PC-9 (cell line): Measurements from ENCODE around the gene PITPNC1. TPM values are rescaled to one million over a fixed set of nuclear protein-coding genes. Genes with fewer than 3 reads are reported as not detected.
"Not testable (repeated sequence)": the region's sequence is repeated elsewhere in the genome, so short reads cannot be mapped to it uniquely, and the experiment has no call there.

Experiments
- BruUV-seq: library from RNA; stranded (reverse); fragments of 400-500 nt; replicated peaks from 2 replicates; lab custom pipeline; 2021; lab: Mats Ljungman, UMichigan
- CTCF ChIA-PET: fragments of 300-600 bp; sonication (Branson Sonifier 250); formaldehyde crosslinking; loops from one replicate; lab custom pipeline; 2022; ENCODE audit warnings: antibody characterized with exemption; lab: Charles Lee
- POLR2A ChIA-PET: fragments of 300-600 bp; sonication (Branson Sonifier 250); formaldehyde crosslinking; loops from one replicate; lab custom pipeline; 2022; ENCODE audit warnings: antibody characterized with exemption; ENCODE audit not compliant: unreplicated experiment; lab: Charles Lee
- DNase-seq, 2 experiments: peaks; one replicate each; pipeline versions ENCODE4 v3.0.0 to v3.0.0-alpha.2; 2015 to 2022; ENCODE audit warnings: mixed read lengths in 1 of 2
- H2AFZ ChIP-seq: fragments of 200-600 bp; sonication (generic); 2 replicates; pipeline ENCODE4 v1.8.1; 2017; ENCODE audit warnings: antibody characterized with exemption
- H3F3A ChIP-seq: fragments of 200-600 bp; sonication (generic); 2 replicates; pipeline ENCODE4 v1.8.1; 2017; ENCODE audit warnings: antibody characterized with exemption, mild to moderate bottlenecking, low read depth; ENCODE audit not compliant: insufficient read depth
- H3K27ac ChIP-seq: fragments of 200-600 bp; sonication (generic); 2 replicates; pipeline ENCODE4 v1.6.1; 2016; ENCODE audit warnings: mixed run types
- H3K27me3 ChIP-seq: fragments of 200-600 bp; sonication (generic); 2 replicates; pipeline ENCODE4 v1.6.1; 2016; ENCODE audit warnings: low read depth, mixed run types; ENCODE audit not compliant: insufficient read depth
- H3K36me3 ChIP-seq: fragments of 200-600 bp; sonication (generic); 2 replicates; pipeline ENCODE4 v1.6.1; 2016; ENCODE audit warnings: low read depth, mixed run types
- H3K4me1 ChIP-seq: fragments of 200-600 bp; sonication (generic); replicated peaks from 2 replicates; pipeline ENCODE4 v1.6.1; 2016; ENCODE audit warnings: mixed run types; ENCODE audit not compliant: insufficient read depth
- H3K4me2 ChIP-seq: fragments of 200-600 bp; sonication (generic); 2 replicates; pipeline ENCODE4 v1.6.1; 2017; ENCODE audit warnings: mixed run types
- H3K4me3 ChIP-seq: fragments of 200-600 bp; sonication (generic); 2 replicates; pipeline ENCODE4 v1.6.1; 2016; ENCODE audit warnings: mixed run types
- H3K79me2 ChIP-seq: fragments of 200-600 bp; sonication (generic); 2 replicates; pipeline ENCODE4 v1.6.1; 2017; ENCODE audit warnings: low read depth, mixed run types
- H3K9me2 ChIP-seq: fragments of 200-600 bp; sonication (generic); 2 replicates; pipeline ENCODE4 v1.8.1; 2017; ENCODE audit warnings: mild to moderate bottlenecking; ENCODE audit not compliant: insufficient read depth
- H3K9me3 ChIP-seq: fragments of 200-600 bp; sonication (generic); 2 replicates; pipeline ENCODE4 v1.8.1; 2016; ENCODE audit warnings: low read depth; ENCODE audit not compliant: insufficient read depth
- H4K20me1 ChIP-seq: fragments of 200-600 bp; sonication (generic); 2 replicates; pipeline ENCODE4 v1.8.1; 2017; ENCODE audit not compliant: insufficient read depth
- CTCF ChIP-seq: fragments of 200-600 bp; sonication (generic); conservative IDR thresholded peaks from 2 replicates; pipeline ENCODE4 v1.6.1; 2017; ENCODE audit warnings: mixed run types, antibody characterized with exemption, mild to moderate bottlenecking, moderate library complexity
- EZH2 ChIP-seq: fragments of 200-600 bp; sonication (generic); IDR thresholded peaks from 2 replicates; pipeline ENCODE4 v1.8.0; 2017; ENCODE audit warnings: antibody characterized with exemption, low read depth
- intact Hi-C: fragments of 100-400 bp; cut with micrococcal nuclease; formaldehyde crosslinking; loops from one replicate; pipeline ENCODE4 v1.10.0; 2022; ENCODE audit not compliant: unreplicated experiment
- total RNA-seq: library from RNA; stranded (reverse); gene quantifications from 2 replicates; pipeline ENCODE4 v1.2.3, GENCODE V29; 2021

Gene PITPNC1
- total RNA-seq, 1 experiment from 2014 or later: 6.0 TPM

GRCh38 chr17:67696853-67697498 is 319.9 kb downstream of the PITPNC1 start:
- ChIA-PET POLR2A (no interaction called here), CTCF (no interaction called here)
- H3K79me2 ChIP-seq: no peaks in the 10 kb centered on the region
- no peaks in the 10 kb centered on the region for H3K36me3 ChIP-seq
- no peak for DNase-seq
- no peaks in the 10 kb centered on the region for H3K4me1 ChIP-seq
- no peaks in the 10 kb centered on the region for H4K20me1 ChIP-seq
- TF ChIP-seq CTCF (no peak), EZH2 (no peak)
- no peaks in the 10 kb centered on the region for H3F3A ChIP-seq
- BruUV-seq: no TSS peak
- H3K4me2 ChIP-seq: no peak overlapping the region
- no peaks in the 10 kb centered on the region for H3K9me3 ChIP-seq
- H2AFZ ChIP-seq: no peak overlapping the region
- H3K27ac ChIP-seq: no peak overlapping the region
- H3K4me3 ChIP-seq: no peak overlapping the region
- intact Hi-C loops: no loop called here
- no peaks in the 10 kb centered on the region for H3K9me2 ChIP-seq
- H3K27me3 ChIP-seq: no peaks in the 10 kb centered on the region

DNA sequence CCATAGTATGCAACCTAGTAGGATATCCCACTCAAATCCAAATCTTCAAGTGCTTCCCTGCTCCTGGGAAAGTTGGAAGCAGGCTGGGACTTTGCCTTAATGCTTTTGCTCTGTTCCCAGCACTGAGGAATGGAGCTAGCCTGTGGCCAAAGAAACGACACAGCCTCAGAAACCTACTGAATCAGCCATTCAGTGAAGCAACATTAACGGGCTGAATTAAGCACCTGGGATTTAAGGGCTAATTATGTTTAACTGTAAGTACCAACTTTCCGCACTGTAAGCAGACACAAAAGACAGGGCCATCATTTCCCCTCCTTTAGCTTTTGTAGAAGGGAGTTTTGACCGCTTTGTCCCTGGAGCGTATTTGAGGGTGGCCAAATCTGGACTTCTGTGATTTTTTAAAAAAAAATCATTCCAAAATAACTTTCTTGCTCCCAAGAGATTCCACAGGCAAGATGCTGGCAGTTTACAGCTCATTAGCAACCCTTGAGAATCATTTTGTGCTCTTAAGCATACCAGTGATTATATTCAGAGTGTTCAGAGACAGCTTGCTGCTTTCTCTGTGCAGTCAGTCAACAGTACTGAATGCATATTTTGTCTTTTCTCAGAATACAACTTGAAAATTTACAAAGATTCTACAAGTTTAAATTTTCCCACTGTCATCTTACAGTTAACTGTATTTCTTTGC is 323.1 kb downstream of the PITPNC1 start:
- no peaks in the 10 kb centered on the region for H3F3A ChIP-seq
- H4K20me1 ChIP-seq: no peaks in the 10 kb centered on the region
- CTCF ChIA-PET: interaction anchor here (0.7 kb wide), 1 partner anchor 578 kb away, joined by 16 read pairs; no protein-coding TSS in a partner anchor
- H3K27me3 ChIP-seq: no peaks in the 10 kb centered on the region
- H3K9me3 ChIP-seq: no peaks in the 10 kb centered on the region
- H3K4me2 ChIP-seq: no peak overlapping the region
- no peak overlapping the region for H3K27ac ChIP-seq
- no peaks in the 10 kb centered on the region for H3K9me2 ChIP-seq
- TF ChIP-seq CTCF (no peak), EZH2 (no peak)
- no peaks in the 10 kb centered on the region for H3K36me3 ChIP-seq
- H3K4me1 ChIP-seq: no peaks in the 10 kb centered on the region
- no peak overlapping the region for H2AFZ ChIP-seq
- BruUV-seq: no TSS peak
- no peaks in the 10 kb centered on the region for H3K79me2 ChIP-seq
- intact Hi-C loops: no loop called here
- POLR2A ChIA-PET: no interaction called here
- H3K4me3 ChIP-seq: no peak overlapping the region
- no peak for DNase-seq

DNA sequence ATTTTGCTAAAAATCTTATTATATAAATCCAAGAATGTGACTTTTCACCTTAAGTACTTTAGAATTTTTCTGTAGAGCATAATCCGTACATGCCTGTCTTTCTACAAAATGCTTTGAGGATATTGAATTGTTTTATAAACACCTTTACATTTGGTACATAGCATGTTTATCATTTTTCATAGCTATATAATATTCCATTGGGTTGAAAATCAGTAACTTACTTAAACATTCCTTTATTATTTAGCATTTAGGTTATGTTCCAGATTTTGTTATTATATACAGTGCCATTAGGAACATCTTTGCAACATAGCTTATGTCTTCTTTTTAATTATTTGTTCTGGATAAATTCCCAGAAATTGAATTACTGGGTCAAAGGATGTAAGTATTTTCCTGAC is 323.6 kb downstream of the PITPNC1 start:
- CTCF ChIA-PET: no interaction called here
- no peak overlapping the region for H2AFZ ChIP-seq
- H4K20me1 ChIP-seq: no peaks in the 10 kb centered on the region
- H3K4me3 ChIP-seq: no peak overlapping the region
- H3F3A ChIP-seq: no peaks in the 10 kb centered on the region
- POLR2A ChIA-PET: no interaction called here
- no peaks in the 10 kb centered on the region for H3K9me2 ChIP-seq
- H3K27ac ChIP-seq: no peak overlapping the region
- H3K4me1 ChIP-seq: no peaks in the 10 kb centered on the region
- no peaks in the 10 kb centered on the region for H3K27me3 ChIP-seq
- no peak for DNase-seq
- TF ChIP-seq EZH2 (no peak), CTCF (no peak)
- no peaks in the 10 kb centered on the region for H3K36me3 ChIP-seq
- H3K79me2 ChIP-seq: no peaks in the 10 kb centered on the region
- H3K4me2 ChIP-seq: no peak overlapping the region
- BruUV-seq: no TSS peak
- intact Hi-C loops: no loop called here
- H3K9me3 ChIP-seq: no peaks in the 10 kb centered on the region

DNA sequence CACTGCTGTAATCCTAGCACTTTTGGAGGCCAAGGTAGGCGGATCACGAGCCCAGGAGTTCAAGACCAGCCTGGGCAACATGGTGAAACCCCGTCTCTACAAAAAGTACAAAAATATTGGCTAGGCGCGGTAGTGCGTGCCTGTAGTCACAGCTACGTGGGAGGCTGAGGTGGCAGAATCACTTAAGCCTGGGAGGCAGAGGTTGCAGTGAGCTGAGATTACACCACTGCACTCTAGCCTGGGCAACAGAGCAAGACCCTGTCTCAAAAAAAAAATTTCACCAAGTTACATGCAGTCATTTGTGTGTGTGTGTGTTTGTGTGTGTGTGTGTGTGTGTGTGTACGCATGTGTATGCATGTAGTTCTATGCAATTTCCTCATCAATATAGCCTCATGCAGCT is 325.8 kb downstream of the PITPNC1 start:
- CTCF ChIA-PET, BruUV-seq: not testable (repeated sequence)

More for the DNA sequence above, 325.8 kb downstream of the PITPNC1 start:
- H3K79me2 ChIP-seq, H3K4me3 ChIP-seq, H3K36me3 ChIP-seq, H3K4me1 ChIP-seq, H3K27ac ChIP-seq, DNase-seq, H3K4me2 ChIP-seq, POLR2A ChIA-PET, H3F3A ChIP-seq, H2AFZ ChIP-seq, H3K9me2 ChIP-seq, H4K20me1 ChIP-seq, H3K27me3 ChIP-seq, H3K9me3 ChIP-seq, intact Hi-C loops: not testable (repeated sequence)
